ENCODE measurements around the gene KRT7. TPM values are rescaled to one million over a fixed set of nuclear protein-coding genes. Genes with fewer than 3 reads are reported as not detected.

KRT7 gene
- 10 to 100 TPM in 1 of 4 donors, 1 to 10 TPM in 2, under 1 TPM in 1; 0.47 to 78.7 (median 4.3) TPM for total RNA-seq

DNA sequence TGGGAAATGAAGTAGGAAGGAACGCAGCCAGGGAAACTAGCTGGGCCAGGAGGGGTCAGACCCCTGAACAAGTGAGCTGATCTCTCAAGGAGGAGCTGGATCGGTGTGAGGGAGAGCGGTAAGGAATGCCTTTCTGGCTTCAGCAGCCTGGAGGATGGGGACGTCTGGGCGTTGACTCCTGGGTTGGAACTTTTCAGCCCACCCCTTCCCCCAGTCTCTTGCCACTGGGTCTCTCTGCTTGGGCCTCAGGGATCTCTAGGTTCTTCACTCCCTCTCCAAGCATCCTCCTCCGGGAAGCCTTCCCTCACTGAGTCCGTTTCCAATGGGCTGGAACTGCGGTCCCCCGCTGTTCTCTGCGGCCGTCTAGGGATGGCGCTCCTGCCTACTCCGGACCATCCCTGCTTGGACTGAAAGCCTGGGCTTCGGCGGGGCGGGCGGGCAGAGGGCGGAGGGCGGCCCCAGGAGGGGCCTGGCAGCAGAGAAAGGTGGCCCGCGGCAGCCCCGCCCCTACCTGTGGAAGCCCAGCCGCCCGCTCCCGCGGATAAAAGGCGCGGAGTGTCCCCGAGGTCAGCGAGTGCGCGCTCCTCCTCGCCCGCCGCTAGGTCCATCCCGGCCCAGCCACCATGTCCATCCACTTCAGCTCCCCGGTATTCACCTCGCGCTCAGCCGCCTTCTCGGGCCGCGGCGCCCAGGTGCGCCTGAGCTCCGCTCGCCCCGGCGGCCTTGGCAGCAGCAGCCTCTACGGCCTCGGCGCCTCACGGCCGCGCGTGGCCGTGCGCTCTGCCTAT lies at the start of gene KRT7:
Gene KRT7 (plus strand): TSS at position 570 of the 788 bp plus-strand sequence. CDS start 54 bp downstream, at position 624.
- Histone ChIP-seq H3K4me1 (peaks cover 0 to 17% (median 7%) of the 10 kb centered on the region in 3 donors), H3K4me3 (peak within 1 kb of the TSS in 1 of 2 donors; percentile 28), H3K36me3 (no peaks in the 10 kb centered on the region), H3K27me3 (peaks cover 61% of the 10 kb centered on the region), H3K27ac (no peak within 1 kb of the TSS), H3K9me3 (no peaks in the 10 kb centered on the region)
- TF ChIP-seq EP300 (IDR thresholded peaks at IDR 0.05): no peak
- no peak for TF ChIP-seq POLR2AphosphoS5 (IDR thresholded peaks at IDR 0.05)
- no peak for TF ChIP-seq POLR2A (IDR thresholded peaks at IDR 0.05)
- TF ChIP-seq, protein P1, sequence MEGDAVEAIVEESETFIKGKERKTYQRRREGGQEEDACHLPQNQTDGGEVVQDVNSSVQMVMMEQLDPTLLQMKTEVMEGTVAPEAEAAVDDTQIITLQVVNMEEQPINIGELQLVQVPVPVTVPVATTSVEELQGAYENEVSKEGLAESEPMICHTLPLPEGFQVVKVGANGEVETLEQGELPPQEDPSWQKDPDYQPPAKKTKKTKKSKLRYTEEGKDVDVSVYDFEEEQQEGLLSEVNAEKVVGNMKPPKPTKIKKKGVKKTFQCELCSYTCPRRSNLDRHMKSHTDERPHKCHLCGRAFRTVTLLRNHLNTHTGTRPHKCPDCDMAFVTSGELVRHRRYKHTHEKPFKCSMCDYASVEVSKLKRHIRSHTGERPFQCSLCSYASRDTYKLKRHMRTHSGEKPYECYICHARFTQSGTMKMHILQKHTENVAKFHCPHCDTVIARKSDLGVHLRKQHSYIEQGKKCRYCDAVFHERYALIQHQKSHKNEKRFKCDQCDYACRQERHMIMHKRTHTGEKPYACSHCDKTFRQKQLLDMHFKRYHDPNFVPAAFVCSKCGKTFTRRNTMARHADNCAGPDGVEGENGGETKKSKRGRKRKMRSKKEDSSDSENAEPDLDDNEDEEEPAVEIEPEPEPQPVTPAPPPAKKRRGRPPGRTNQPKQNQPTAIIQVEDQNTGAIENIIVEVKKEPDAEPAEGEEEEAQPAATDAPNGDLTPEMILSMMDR (IDR thresholded peaks at IDR 0.05): no peak
- WGBS, 2 donors (ENCODE audit: low coverage in 1 of 2): 5 to 40% methylated on average over 1 to 4 of the region's 58 CpGs
- ATAC-seq: no peak

GRCh38 chr12:52183544-52183910 lies 49.5 kb upstream of the KRT7 start:
- Histone ChIP-seq H3K4me1 (peaks cover 0 to 27% (median 4%) of the 10 kb centered on the region in 3 donors), H3K4me3 (no peak overlapping the region), H3K27me3 (no peaks in the 10 kb centered on the region), H3K9me3 (no peaks in the 10 kb centered on the region), H3K36me3 (no peaks in the 10 kb centered on the region), H3K27ac (peak overlapping the region in 1 of 4 donors; percentile 50)
- no CpG with 5 or more reads among the region's 6 CpGs for WGBS, 2 donors (ENCODE audit: low coverage in 1 of 2)
- ATAC-seq: no peak
- TF ChIP-seq, protein P1 (IDR thresholded peaks at IDR 0.05): no peak
- TF ChIP-seq EP300 (IDR thresholded peaks at IDR 0.05) (no peak), POLR2AphosphoS5 (IDR thresholded peaks at IDR 0.05) (no peak), POLR2A (IDR thresholded peaks at IDR 0.05) (no peak)

DNA sequence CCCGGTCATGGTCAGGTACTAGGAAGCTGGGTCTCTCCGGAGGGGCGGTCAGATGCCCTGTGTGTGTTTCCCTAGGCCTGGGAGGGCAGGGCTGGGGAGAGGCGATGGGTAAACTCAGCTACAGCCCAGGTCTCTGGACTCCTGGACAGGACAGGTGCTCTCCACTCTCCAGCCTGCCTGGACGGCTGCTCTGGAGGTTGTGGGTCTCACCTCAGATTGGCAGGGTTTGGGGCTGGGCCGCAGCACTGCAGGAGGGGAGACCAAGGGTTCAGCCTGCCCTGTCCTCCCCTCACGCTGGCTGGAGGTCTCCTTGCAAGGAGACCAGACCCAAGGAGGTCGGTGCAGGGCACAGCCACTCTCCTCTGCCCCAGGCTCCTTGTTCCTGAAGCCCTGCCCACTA lies 49.1 kb upstream of the KRT7 start:
- Histone ChIP-seq H3K36me3 (no peaks in the 10 kb centered on the region), H3K27ac (peak overlapping the region in 1 of 4 donors; percentile 50), H3K9me3 (no peaks in the 10 kb centered on the region), H3K27me3 (no peaks in the 10 kb centered on the region), H3K4me3 (no peak overlapping the region), H3K4me1 (peaks cover 0 to 27% (median 4%) of the 10 kb centered on the region in 3 donors)
- WGBS, 2 donors (ENCODE audit: low coverage in 1 of 2): no CpG with 5 or more reads among the region's 8 CpGs
- no peak for ATAC-seq
- TF ChIP-seq POLR2AphosphoS5 (IDR thresholded peaks at IDR 0.05): no peak
- TF ChIP-seq EP300 (IDR thresholded peaks at IDR 0.05): no peak
- TF ChIP-seq, protein P1 (IDR thresholded peaks at IDR 0.05): no peak
- no peak for TF ChIP-seq POLR2A (IDR thresholded peaks at IDR 0.05)

GRCh38 chr12:52184813-52185212 lies 48.2 kb upstream of the KRT7 start:
- no peak for ATAC-seq
- H3K4me3 ChIP-seq: no peak overlapping the region
- H3K9me3 ChIP-seq: no peaks in the 10 kb centered on the region
- 64 to 100% methylated on average over 3 to 4 of the region's 6 CpGs for WGBS, 2 donors (ENCODE audit: low coverage in 1 of 2)
- no peak for TF ChIP-seq POLR2AphosphoS5 (IDR thresholded peaks at IDR 0.05)
- TF ChIP-seq EP300 (IDR thresholded peaks at IDR 0.05): no peak
- TF ChIP-seq, protein P1 (IDR thresholded peaks at IDR 0.05): no peak
- TF ChIP-seq POLR2A (IDR thresholded peaks at IDR 0.05): no peak
- peaks cover 0 to 32% (median 6%) of the 10 kb centered on the region in 3 donors for H3K4me1 ChIP-seq
- H3K36me3 ChIP-seq: no peaks in the 10 kb centered on the region
- H3K27me3 ChIP-seq: no peaks in the 10 kb centered on the region
- no peak overlapping the region for H3K27ac ChIP-seq

All from gastroesophageal sphincter (tissue), 4 donors.